Endothelial cell (in vitro differentiated cells): ENCODE results near the gene EDN2. TPM values are rescaled to one million over a fixed set of nuclear protein-coding genes. Genes with fewer than 3 reads are reported as not detected.

Experiments used
- DNase-seq: peaks from one replicate; pipeline ENCODE4 v3.0.0; 2021; ENCODE audit warnings: low spot score
- H3K27ac Mint-ChIP-seq: one replicate; pipeline ENCODE4 v1.8.0; 2021; ENCODE audit warnings: mixed read lengths, inconsistent platforms; ENCODE audit not compliant: unreplicated experiment
- H3K27me3 Mint-ChIP-seq: one replicate; pipeline ENCODE4 v1.8.0; 2021; ENCODE audit warnings: mild to moderate bottlenecking, moderate library complexity, mixed read lengths, inconsistent platforms; ENCODE audit not compliant: unreplicated experiment
- H3K36me3 Mint-ChIP-seq: one replicate; pipeline ENCODE4 v1.8.0; 2021; ENCODE audit warnings: mild to moderate bottlenecking, low read depth, mixed read lengths, inconsistent platforms; ENCODE audit not compliant: unreplicated experiment
- H3K4me1 Mint-ChIP-seq: one replicate; pipeline ENCODE4 v1.8.0; 2021; ENCODE audit warnings: mild to moderate bottlenecking, mixed read lengths, inconsistent platforms; ENCODE audit not compliant: unreplicated experiment
- H3K4me3 Mint-ChIP-seq: one replicate; pipeline ENCODE4 v1.8.0; 2021; ENCODE audit warnings: mild to moderate bottlenecking, mixed read lengths, inconsistent platforms; ENCODE audit not compliant: unreplicated experiment
- H3K9me3 Mint-ChIP-seq: one replicate; pipeline ENCODE4 v1.8.0; 2021; ENCODE audit warnings: mixed read lengths, inconsistent platforms; ENCODE audit not compliant: unreplicated experiment
- CTCF ChIP-seq: fragments of 200-600 bp; sonication (generic); IDR thresholded peaks from one replicate; pipeline ENCODE4 v1.5.0; 2021; ENCODE audit warnings: antibody characterized with exemption; ENCODE audit not compliant: unreplicated experiment
- long read RNA-seq: library from polyadenylated mRNA; unstranded; transcript quantifications from one replicate; pipeline ENCODE4 v2.0.0, GENCODE V29; 2020; ENCODE audit not compliant: unreplicated experiment
- total RNA-seq: library from RNA; stranded (reverse); fragmentation: NEBNext Ultra II Directional; extraction: Animal tissue kit (Norgen Biotek cat#: 25700); gene quantifications from one replicate; pipeline ENCODE4 v1.2.1, GENCODE V29; 2021; ENCODE audit not compliant: unreplicated experiment

EDN2 gene
- 0.21 TPM for total RNA-seq
- long read RNA-seq: 0 reads

- no peaks in the 10 kb centered on the region for H3K9me3 Mint-ChIP-seq
- TF ChIP-seq CTCF: no peak
- no peak within 1 kb of the TSS for H3K27ac Mint-ChIP-seq
- H3K4me1 Mint-ChIP-seq: peaks cover 30% of the 10 kb centered on the region
- peaks cover 6% of the 10 kb centered on the region for H3K36me3 Mint-ChIP-seq
- no peak for DNase-seq
- H3K27me3 Mint-ChIP-seq: peaks cover 22% of the 10 kb centered on the region
- no peak within 1 kb of the TSS for H3K4me3 Mint-ChIP-seq
These were observed at the start of gene EDN2 for GRCh38 chr1:41484402-41485241. TSS of gene EDN2 (minus strand) at chr1:41484683. CDS start at chr1:41484601, 82 bp downstream.

- peak overlapping the region; percentile 32 for H3K27ac Mint-ChIP-seq
- no peaks in the 10 kb centered on the region for H3K4me1 Mint-ChIP-seq
- peaks cover 19% of the 10 kb centered on the region for H3K36me3 Mint-ChIP-seq
- DNase-seq: no peak
- H3K4me3 Mint-ChIP-seq: peak overlapping the region; percentile 39
- H3K9me3 Mint-ChIP-seq: no peaks in the 10 kb centered on the region
- TF ChIP-seq CTCF: no peak
- peaks cover 19% of the 10 kb centered on the region for H3K27me3 Mint-ChIP-seq
These were observed 49.2 kb upstream of the EDN2 start for GRCh38 chr1:41533731-41534080.

GRCh38 chr1:41533016-41533730 is 48.7 kb upstream of the EDN2 start:
- Mint-ChIP-seq H3K4me3 (no peak overlapping the region), H3K27me3 (peaks cover 16% of the 10 kb centered on the region)

GRCh38 chr1:41532206-41532975 is 47.9 kb upstream of the EDN2 start:
- peaks cover 16% of the 10 kb centered on the region for H3K27me3 Mint-ChIP-seq
- DNase-seq: no peak
- peak overlapping the region; percentile 42 for H3K4me3 Mint-ChIP-seq
- peaks cover 19% of the 10 kb centered on the region for H3K36me3 Mint-ChIP-seq
- TF ChIP-seq CTCF: no peak
- H3K27ac Mint-ChIP-seq: no peak overlapping the region
- no peaks in the 10 kb centered on the region for H3K4me1 Mint-ChIP-seq
- no peaks in the 10 kb centered on the region for H3K9me3 Mint-ChIP-seq

More at GRCh38 chr1:41533016-41533730, 48.7 kb upstream of the EDN2 start:
- H3K9me3 Mint-ChIP-seq: no peaks in the 10 kb centered on the region
- H3K36me3 Mint-ChIP-seq: peaks cover 19% of the 10 kb centered on the region
- DNase-seq: no peak
- TF ChIP-seq CTCF: no peak
- no peaks in the 10 kb centered on the region for H3K4me1 Mint-ChIP-seq
- H3K27ac Mint-ChIP-seq: no peak overlapping the region
